CD14-positive monocyte (primary cell): ENCODE results near the gene XPO4. TPM values are rescaled to one million over a fixed set of nuclear protein-coding genes. Genes with fewer than 3 reads are reported as not detected.
A peak's percentile ranks its signal among the peaks of the same experiment; 100 is the strongest.

Experiments
- DNase-seq, 3 donors: peaks; one replicate each; pipeline ENCODE4 v3.0.0-alpha.2; 2011 to 2022
- H2AFZ ChIP-seq: 2 replicates; pipeline ENCODE4 v1.6.0; 2012; ENCODE audit warnings: mild to moderate bottlenecking, low read depth, low read length, inconsistent platforms; ENCODE audit not compliant: insufficient read depth, poor library complexity, severe bottlenecking
- H3K27ac ChIP-seq, 2 donors: 1 replicate in 1 of 2; 2 replicates in 1 of 2; pipeline ENCODE4 v1.5.1; 2012 to 2013; ENCODE audit warnings: low read length in 2 of 2, control low read depth in 1 of 2, inconsistent platforms in 1 of 2, low read depth in 1 of 2, mild to moderate bottlenecking in 1 of 2
- H3K27me3 ChIP-seq, 2 donors: one replicate each; pipeline versions ENCODE4 v1.6.0 to v1.6.1; 2011 to 2013; ENCODE audit warnings: low read length in 2 of 2; ENCODE audit not compliant: control insufficient read depth in 2 of 2, insufficient read depth in 2 of 2
- H3K36me3 ChIP-seq, 2 donors: replicated peaks in 1 of 2; 1 replicate in 1 of 2; 2 replicates in 1 of 2; pipeline versions ENCODE4 v1.5.1 to v1.6.1; 2012 to 2013; ENCODE audit warnings: low read length in 2 of 2, control low read depth in 1 of 2, inconsistent platforms in 1 of 2, mild to moderate bottlenecking in 1 of 2; ENCODE audit not compliant: insufficient read depth in 2 of 2, control insufficient read depth in 1 of 2
- H3K4me1 ChIP-seq, 2 donors: 1 replicate in 1 of 2; 2 replicates in 1 of 2; pipeline versions ENCODE4 v1.5.1 to v1.6.1; 2012 to 2013; ENCODE audit warnings: low read length in 2 of 2, control low read depth in 1 of 2, inconsistent platforms in 1 of 2, mild to moderate bottlenecking in 1 of 2, moderate library complexity in 1 of 2; ENCODE audit not compliant: insufficient read depth in 2 of 2, control insufficient read depth in 1 of 2
- H3K4me2 ChIP-seq: replicated peaks from 2 replicates; pipeline ENCODE3; 2012; ENCODE audit warnings: low read length, moderate library complexity, mild to moderate bottlenecking; ENCODE audit not compliant: poor library complexity, severe bottlenecking; ENCODE audit errors: extremely low read depth
- H3K4me3 ChIP-seq, 3 experiments: fragments of 200-600 bp in 1 of 3; sonication (generic) in 1 of 3; replicated peaks in 1 of 3; 1 replicate in 2 of 3; 2 replicates in 1 of 3; pipeline ENCODE4 v1.5.1; 2011 to 2013; ENCODE audit warnings: low read length in 3 of 3, mild to moderate bottlenecking in 3 of 3, control low read depth in 2 of 3, low read depth in 2 of 3, inconsistent platforms in 1 of 3, moderate library complexity in 1 of 3
- H3K79me2 ChIP-seq: 2 replicates; pipeline ENCODE4 v1.6.0; 2012; ENCODE audit warnings: mild to moderate bottlenecking, control low read depth, inconsistent platforms, low read length, moderate library complexity; ENCODE audit not compliant: insufficient read depth
- H3K9ac ChIP-seq: 2 replicates; pipeline ENCODE4 v1.6.0; 2017; ENCODE audit warnings: low read length, mild to moderate bottlenecking; ENCODE audit not compliant: insufficient read depth, poor library complexity, severe bottlenecking
- H3K9me3 ChIP-seq, 2 donors: replicated peaks in 1 of 2; 1 replicate in 1 of 2; 2 replicates in 1 of 2; pipeline versions ENCODE4 v1.5.1 to v1.6.1; 2012 to 2013; ENCODE audit warnings: low read length in 2 of 2, control low read depth in 1 of 2; ENCODE audit not compliant: control insufficient read depth in 1 of 2, insufficient read depth in 1 of 2
- H4K20me1 ChIP-seq: 2 replicates; pipeline ENCODE4 v1.6.0; 2012; ENCODE audit warnings: mild to moderate bottlenecking, low read length, control low read depth, moderate library complexity; ENCODE audit not compliant: insufficient read depth
- H3K27ac Mint-ChIP-seq, 7 donors: one replicate each; pipeline ENCODE4 v1.8.0; 2020; ENCODE audit warnings: mild to moderate bottlenecking in 7 of 7, mixed read lengths in 7 of 7, moderate library complexity in 6 of 7, inconsistent platforms in 2 of 7
- H3K27me3 Mint-ChIP-seq, 3 donors: one replicate each; pipeline ENCODE4 v1.8.0; 2021 to 2022; ENCODE audit warnings: low read depth in 3 of 3, mild to moderate bottlenecking in 3 of 3, mixed read lengths in 3 of 3, moderate library complexity in 3 of 3, inconsistent platforms in 1 of 3
- H3K36me3 Mint-ChIP-seq, 2 donors: one replicate each; pipeline ENCODE4 v1.8.0; 2020; ENCODE audit warnings: mixed read lengths in 2 of 2, inconsistent platforms in 1 of 2, mild to moderate bottlenecking in 1 of 2
- H3K4me1 Mint-ChIP-seq: one replicate; pipeline ENCODE4 v1.8.0; 2020; ENCODE audit warnings: mild to moderate bottlenecking, mixed read lengths
- H3K4me3 Mint-ChIP-seq, 2 donors: one replicate each; pipeline ENCODE4 v1.8.0; 2020; ENCODE audit warnings: mild to moderate bottlenecking in 2 of 2, mixed read lengths in 2 of 2, moderate library complexity in 1 of 2
- H3K9me3 Mint-ChIP-seq, 7 donors: one replicate each; pipeline ENCODE4 v1.8.0; 2020 to 2022; ENCODE audit warnings: mixed read lengths in 7 of 7, mild to moderate bottlenecking in 6 of 7, moderate library complexity in 6 of 7, inconsistent platforms in 2 of 7
- CTCF ChIP-seq: fragments of 200-600 bp; IDR thresholded peaks from one replicate; pipeline ENCODE4 v1.8.0; 2022; ENCODE audit warnings: antibody characterized with exemption, mild to moderate bottlenecking
- WGBS: methylation state at CpG from one replicate; pipeline ENCODE4 v1.1.5; 2013; ENCODE audit warnings: missing lambda C conversion rate; ENCODE audit not compliant: insufficient coverage; 5-methylcytosine and 5-hydroxymethylcytosine counted together
- intact Hi-C, 2 donors: fragments of 100-400 bp; cut with micrococcal nuclease; formaldehyde crosslinking; loops; one replicate each; pipeline versions ENCODE4 v1.15.0 to v1.15.1; 2023
- polyA plus RNA-seq, 3 donors: library from polyadenylated mRNA; depleted of rRNA in 1 of 3; unstranded in 2 of 3; stranded (reverse) in 1 of 3; fragments of 300-500 nt in 2 of 3; fragments of >200 nt in 1 of 3; fragmentation: Illumina TruSeq in 2 of 3; gene quantifications; 1 replicate in 2 of 3; 2 replicates in 1 of 3; pipeline ENCODE4 v1.2.3, GENCODE V29; 2012 to 2021

Gene XPO4
- polyA plus RNA-seq, 3 donors: 2.9 to 4.4 (median 4.0) TPM

DNA sequence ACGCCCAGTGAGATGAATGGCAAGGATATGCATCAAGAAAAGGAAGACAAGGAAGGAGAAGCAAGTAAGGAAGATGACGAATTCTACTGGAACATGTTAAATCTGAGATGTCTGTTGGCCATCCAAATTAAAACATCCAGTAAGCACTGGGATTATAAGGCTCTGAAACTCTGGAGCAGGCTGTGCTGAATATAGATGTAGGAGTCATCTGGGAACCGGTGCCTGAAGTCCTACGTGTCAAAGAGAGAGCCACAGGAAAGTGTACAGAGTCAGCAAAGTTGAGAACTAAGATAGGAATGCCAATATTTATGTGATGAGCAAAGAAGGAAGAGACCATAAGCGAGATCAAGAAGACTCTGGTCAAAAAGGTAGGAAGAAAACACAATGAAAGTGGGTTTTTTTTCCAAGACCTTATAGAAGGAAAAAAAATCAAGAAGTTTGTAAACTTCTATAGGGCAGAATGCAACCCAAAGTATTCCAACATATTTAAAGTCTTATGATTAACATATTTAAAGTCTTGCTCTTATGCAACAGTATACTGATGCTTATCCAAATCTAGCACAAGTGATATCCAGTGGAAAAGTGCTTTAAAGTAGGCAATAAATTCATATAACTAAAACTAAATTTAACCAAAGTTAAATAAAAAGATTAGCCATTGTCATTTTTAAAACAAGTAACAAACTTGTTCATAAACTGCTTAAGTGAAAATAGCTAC, 77.6 kb downstream of the XPO4 start:
- no peak overlapping the region for H3K27ac Mint-ChIP-seq
- intact Hi-C loops: loop anchor here (5.0 kb wide), 2 partner anchors 113 to 328 kb away; no protein-coding TSS in a partner anchor

GRCh38 chr13:20823071-20823470, 79.5 kb downstream of the XPO4 start:
- no peak for DNase-seq

More for the DNA sequence above, 77.6 kb downstream of the XPO4 start:
- H3K9me3 ChIP-seq: no peaks in the 10 kb centered on the region
- no peak overlapping the region for H3K4me3 Mint-ChIP-seq
- H3K4me2 ChIP-seq: no peak overlapping the region
- WGBS: 85% methylated on average over 4 of the region's 5 CpGs
- H3K27ac ChIP-seq: no peak overlapping the region
- TF ChIP-seq CTCF: no peak
- no peaks in the 10 kb centered on the region for H3K79me2 ChIP-seq
- H3K27me3 Mint-ChIP-seq: no peaks in the 10 kb centered on the region
- DNase-seq: no peak
- H3K36me3 ChIP-seq: peaks cover 13 to 23% of the 10 kb centered on the region in 2 donors
- H4K20me1 ChIP-seq: no peaks in the 10 kb centered on the region
- no peak overlapping the region for H3K9ac ChIP-seq
- H2AFZ ChIP-seq: no peak overlapping the region
- H3K4me1 ChIP-seq: no peaks in the 10 kb centered on the region
- H3K36me3 Mint-ChIP-seq: peaks cover 18% of the 10 kb centered on the region in 2 donors
- no peaks in the 10 kb centered on the region for H3K9me3 Mint-ChIP-seq
- H3K27me3 ChIP-seq: no peaks in the 10 kb centered on the region
- H3K4me3 ChIP-seq: no peak overlapping the region
- H3K4me1 Mint-ChIP-seq: peaks cover 6% of the 10 kb centered on the region

More at GRCh38 chr13:20823071-20823470, 79.5 kb downstream of the XPO4 start:
- H3K27me3 Mint-ChIP-seq: no peaks in the 10 kb centered on the region
- Histone ChIP-seq H4K20me1 (no peaks in the 10 kb centered on the region), H3K27ac (no peak overlapping the region), H3K4me3 (no peak overlapping the region), H3K4me2 (no peak overlapping the region), H3K36me3 (peaks cover 22 to 37% of the 10 kb centered on the region in 2 donors), H2AFZ (no peak overlapping the region), H3K9ac (no peak overlapping the region), H3K79me2 (no peaks in the 10 kb centered on the region), H3K9me3 (no peaks in the 10 kb centered on the region), H3K27me3 (no peaks in the 10 kb centered on the region), H3K4me1 (no peaks in the 10 kb centered on the region)
- H3K9me3 Mint-ChIP-seq: no peaks in the 10 kb centered on the region
- H3K4me1 Mint-ChIP-seq: no peaks in the 10 kb centered on the region
- peak overlapping the region in 1 of 7 donors; percentile 25 for H3K27ac Mint-ChIP-seq
- H3K36me3 Mint-ChIP-seq: peaks cover 27 to 33% of the 10 kb centered on the region in 2 donors
- TF ChIP-seq CTCF: no peak
- WGBS: no CpG with 5 or more reads among the region's 1 CpG
- intact Hi-C loops: no loop called here
- no peak overlapping the region for H3K4me3 Mint-ChIP-seq
